Measurements from ENCODE around the gene LINC00305.

The LINC00305 gene

DNA sequence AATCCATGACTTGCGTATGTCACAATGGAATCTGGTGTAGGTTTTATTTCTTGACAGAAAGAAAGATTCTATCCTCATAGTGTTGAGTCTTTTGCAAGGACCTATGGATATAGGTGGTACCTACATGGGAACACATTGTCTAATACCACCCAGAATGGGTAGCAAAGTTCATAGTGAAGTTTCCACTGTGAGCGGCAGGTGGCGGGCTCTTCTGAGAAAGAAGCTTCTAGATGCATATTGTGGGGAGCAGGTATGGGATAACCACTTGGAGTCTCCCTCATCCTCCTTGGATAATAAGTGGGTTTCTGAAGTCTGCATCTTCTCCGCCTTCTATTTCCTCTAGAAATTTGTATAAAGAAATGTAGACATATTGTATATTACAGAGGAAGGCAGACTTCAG is 44.9 kb downstream of the LINC00305 start:
- CTCF ChIA-PET = no interaction called here
- POLR2A ChIA-PET = no interaction called here
- no peak overlapping the region for H3K4me3 ChIP-seq (ENCODE audit: low read depth, low read length)
- H3K27ac ChIP-seq (ENCODE audit: extremely low read depth, low read depth, low read length) = no peak overlapping the region
- no peaks in the 10 kb centered on the region for H3K36me3 ChIP-seq (ENCODE audit: control insufficient read depth in 2 of 2, insufficient read depth in 1 of 2, low read length in 2 of 2)
- no peaks in the 10 kb centered on the region for H3K4me1 ChIP-seq (ENCODE audit: control insufficient read depth, insufficient read depth, low read length)
- no peaks in the 10 kb centered on the region for H3K9me3 ChIP-seq (ENCODE audit: control insufficient read depth, insufficient read depth, low read depth, low read length)
- TF ChIP-seq GLI4 (tag by site-specific recombination; IDR thresholded peaks at IDR 0.05) (no peak), SP7 (tag by site-specific recombination; IDR thresholded peaks at IDR 0.05) (no peak), ZSCAN16 (tag by site-specific recombination; IDR thresholded peaks at IDR 0.05) (no peak), ZNF624 (tag by site-specific recombination; IDR thresholded peaks at IDR 0.05) (no peak), BCL11B (tag by site-specific recombination; IDR thresholded peaks at IDR 0.05; ENCODE audit: low read depth) (no peak)
- TF ChIP-seq, protein P1, sequence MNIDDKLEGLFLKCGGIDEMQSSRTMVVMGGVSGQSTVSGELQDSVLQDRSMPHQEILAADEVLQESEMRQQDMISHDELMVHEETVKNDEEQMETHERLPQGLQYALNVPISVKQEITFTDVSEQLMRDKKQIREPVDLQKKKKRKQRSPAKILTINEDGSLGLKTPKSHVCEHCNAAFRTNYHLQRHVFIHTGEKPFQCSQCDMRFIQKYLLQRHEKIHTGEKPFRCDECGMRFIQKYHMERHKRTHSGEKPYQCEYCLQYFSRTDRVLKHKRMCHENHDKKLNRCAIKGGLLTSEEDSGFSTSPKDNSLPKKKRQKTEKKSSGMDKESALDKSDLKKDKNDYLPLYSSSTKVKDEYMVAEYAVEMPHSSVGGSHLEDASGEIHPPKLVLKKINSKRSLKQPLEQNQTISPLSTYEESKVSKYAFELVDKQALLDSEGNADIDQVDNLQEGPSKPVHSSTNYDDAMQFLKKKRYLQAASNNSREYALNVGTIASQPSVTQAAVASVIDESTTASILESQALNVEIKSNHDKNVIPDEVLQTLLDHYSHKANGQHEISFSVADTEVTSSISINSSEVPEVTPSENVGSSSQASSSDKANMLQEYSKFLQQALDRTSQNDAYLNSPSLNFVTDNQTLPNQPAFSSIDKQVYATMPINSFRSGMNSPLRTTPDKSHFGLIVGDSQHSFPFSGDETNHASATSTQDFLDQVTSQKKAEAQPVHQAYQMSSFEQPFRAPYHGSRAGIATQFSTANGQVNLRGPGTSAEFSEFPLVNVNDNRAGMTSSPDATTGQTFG (tag by site-specific recombination; IDR thresholded peaks at IDR 0.05; ENCODE audit: borderline replicate concordance) = no peak

DNA sequence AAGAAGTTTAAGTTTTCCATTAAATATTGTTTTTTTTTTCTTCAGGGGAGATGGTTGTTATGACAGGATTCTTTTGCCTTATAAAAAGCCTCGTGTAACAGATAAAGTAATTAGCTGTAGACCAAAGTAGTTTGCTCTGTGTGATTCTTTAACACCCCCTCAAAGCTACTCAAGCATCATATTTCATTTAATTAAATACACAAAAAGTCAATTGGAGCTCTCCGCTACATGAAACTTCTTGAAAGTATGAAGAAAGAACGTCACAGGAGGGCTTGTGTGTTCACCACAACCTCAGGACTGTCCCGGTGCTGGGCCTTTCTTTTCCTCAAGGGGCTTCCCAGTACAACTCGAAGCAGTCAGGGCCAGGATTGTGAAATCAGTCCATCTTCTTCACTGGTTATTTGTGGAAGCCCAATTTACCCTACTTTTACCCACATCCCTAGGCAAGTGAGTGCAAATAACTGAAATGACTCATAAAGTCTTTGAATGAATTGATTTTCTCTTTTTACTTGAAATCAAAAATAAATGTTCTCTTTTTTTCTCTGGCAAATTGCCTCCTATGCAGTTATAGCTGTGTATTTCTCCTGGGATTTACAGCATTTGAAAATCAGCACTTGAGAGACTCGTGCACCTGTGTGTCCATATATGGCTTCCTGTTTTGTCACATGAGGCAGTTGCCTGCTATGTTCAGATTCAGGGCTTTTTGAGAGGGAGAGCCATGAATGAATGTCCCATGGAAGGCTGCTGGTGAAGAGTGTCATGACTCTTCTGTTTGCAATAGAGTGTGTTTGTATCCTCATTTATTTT is 48.6 kb downstream of the LINC00305 start:
- Histone ChIP-seq H3K36me3 (ENCODE audit: control insufficient read depth in 2 of 2, insufficient read depth in 1 of 2, low read length in 2 of 2) (no peaks in the 10 kb centered on the region), H3K4me1 (ENCODE audit: control insufficient read depth, insufficient read depth, low read length) (no peaks in the 10 kb centered on the region), H3K27ac (ENCODE audit: extremely low read depth, low read depth, low read length) (no peak overlapping the region), H3K9me3 (ENCODE audit: control insufficient read depth, insufficient read depth, low read depth, low read length) (no peaks in the 10 kb centered on the region), H3K4me3 (ENCODE audit: low read depth, low read length) (no peak overlapping the region)
- TF ChIP-seq KLF8 (tag by site-specific recombination; IDR thresholded peaks at IDR 0.05) = no peak
- no peak for TF ChIP-seq OSR2 (tag by site-specific recombination; IDR thresholded peaks at IDR 0.05)
- no peak for TF ChIP-seq SCRT2 (tag by site-specific recombination; IDR thresholded peaks at IDR 0.05)
- TF ChIP-seq ZFHX2 (tag by site-specific recombination; conservative IDR thresholded peaks at IDR 0.05) = no peak
- TF ChIP-seq ZBTB1 (tag by site-specific recombination; IDR thresholded peaks at IDR 0.05) = no peak
- no peak for TF ChIP-seq ZNF585B (tag by site-specific recombination; IDR thresholded peaks at IDR 0.05)
- no peak for TF ChIP-seq ZNF747 (tag by site-specific recombination; IDR thresholded peaks at IDR 0.05)
- TF ChIP-seq ZNF548 (tag by site-specific recombination; IDR thresholded peaks at IDR 0.05) = no peak
- TF ChIP-seq ZNF560 (tag by site-specific recombination; IDR thresholded peaks at IDR 0.05; ENCODE audit: borderline replicate concordance) = no peak
- no peak for TF ChIP-seq ZNF561 (tag by site-specific recombination; IDR thresholded peaks at IDR 0.05; ENCODE audit: borderline replicate concordance)
- no peak for TF ChIP-seq ZNF843 (tag by site-specific recombination; IDR thresholded peaks at IDR 0.05)
- no peak for TF ChIP-seq ZNF837 (tag by site-specific recombination; IDR thresholded peaks at IDR 0.05)
- TF ChIP-seq, protein P2, sequence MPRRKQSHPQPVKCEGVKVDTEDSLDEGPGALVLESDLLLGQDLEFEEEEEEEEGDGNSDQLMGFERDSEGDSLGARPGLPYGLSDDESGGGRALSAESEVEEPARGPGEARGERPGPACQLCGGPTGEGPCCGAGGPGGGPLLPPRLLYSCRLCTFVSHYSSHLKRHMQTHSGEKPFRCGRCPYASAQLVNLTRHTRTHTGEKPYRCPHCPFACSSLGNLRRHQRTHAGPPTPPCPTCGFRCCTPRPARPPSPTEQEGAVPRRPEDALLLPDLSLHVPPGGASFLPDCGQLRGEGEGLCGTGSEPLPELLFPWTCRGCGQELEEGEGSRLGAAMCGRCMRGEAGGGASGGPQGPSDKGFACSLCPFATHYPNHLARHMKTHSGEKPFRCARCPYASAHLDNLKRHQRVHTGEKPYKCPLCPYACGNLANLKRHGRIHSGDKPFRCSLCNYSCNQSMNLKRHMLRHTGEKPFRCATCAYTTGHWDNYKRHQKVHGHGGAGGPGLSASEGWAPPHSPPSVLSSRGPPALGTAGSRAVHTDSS (tag by site-specific recombination; IDR thresholded peaks at IDR 0.05) = no peak
- TF ChIP-seq TCF7L2 (IDR thresholded peaks at IDR 0.05; ENCODE audit: borderline replicate concordance, low read depth, low read length) = no peak
- CTCF ChIA-PET = no interaction called here
- POLR2A ChIA-PET = no interaction called here
